ENCODE results near the gene MFSD6.

Gene MFSD6

GRCh38 chr2:190534310-190535120 lies 126.4 kb downstream of the MFSD6 start, which contains the start of gene NEMP2:
TSS of gene NEMP2 (minus strand) at chr2:190534722. CDS start at chr2:190534655, 67 bp downstream.
- peak; percentile 79 for DNase-seq

- DNase-seq: no peak
These were observed 126.9 kb downstream of the MFSD6 start for GRCh38 chr2:190535121-190535439.

- DNase-seq: no peak
These were observed 127.4 kb downstream of the MFSD6 start for GRCh38 chr2:190535586-190535985.

- DNase-seq: no peak
These were observed 129.6 kb downstream of the MFSD6 start for GRCh38 chr2:190537765-190538164.

- no peak for DNase-seq
These were observed 130.0 kb downstream of the MFSD6 start for GRCh38 chr2:190538201-190538600.

- no peak for DNase-seq
These were observed 131.9 kb downstream of the MFSD6 start for GRCh38 chr2:190540048-190540447.

- DNase-seq: no peak
These were observed 136.9 kb downstream of the MFSD6 start for GRCh38 chr2:190545093-190545492.

GRCh38 chr2:190545555-190546385 lies 137.6 kb downstream of the MFSD6 start:
- DNase-seq: no peak

- DNase-seq: no peak
These were observed 138.6 kb downstream of the MFSD6 start for GRCh38 chr2:190546734-190547133.

GRCh38 chr2:190547886-190548285 lies 139.7 kb downstream of the MFSD6 start:
- no peak for DNase-seq

- DNase-seq: no peak
These were observed 142.0 kb downstream of the MFSD6 start for GRCh38 chr2:190550137-190550536.
